DMS53 (cell line): ENCODE measurements around the gene ABCG4.
A peak's percentile ranks its signal among the peaks of the same experiment; 100 is the strongest.
"Not testable (repeated sequence)": the region's sequence is repeated elsewhere in the genome, so short reads cannot be mapped to it uniquely, and the experiment has no call there.

Experiments used
- DNase-seq: peaks from one replicate; lab custom pipeline; 2025; lab: John Stamatoyannopoulos, UW

The ABCG4 gene

DNA sequence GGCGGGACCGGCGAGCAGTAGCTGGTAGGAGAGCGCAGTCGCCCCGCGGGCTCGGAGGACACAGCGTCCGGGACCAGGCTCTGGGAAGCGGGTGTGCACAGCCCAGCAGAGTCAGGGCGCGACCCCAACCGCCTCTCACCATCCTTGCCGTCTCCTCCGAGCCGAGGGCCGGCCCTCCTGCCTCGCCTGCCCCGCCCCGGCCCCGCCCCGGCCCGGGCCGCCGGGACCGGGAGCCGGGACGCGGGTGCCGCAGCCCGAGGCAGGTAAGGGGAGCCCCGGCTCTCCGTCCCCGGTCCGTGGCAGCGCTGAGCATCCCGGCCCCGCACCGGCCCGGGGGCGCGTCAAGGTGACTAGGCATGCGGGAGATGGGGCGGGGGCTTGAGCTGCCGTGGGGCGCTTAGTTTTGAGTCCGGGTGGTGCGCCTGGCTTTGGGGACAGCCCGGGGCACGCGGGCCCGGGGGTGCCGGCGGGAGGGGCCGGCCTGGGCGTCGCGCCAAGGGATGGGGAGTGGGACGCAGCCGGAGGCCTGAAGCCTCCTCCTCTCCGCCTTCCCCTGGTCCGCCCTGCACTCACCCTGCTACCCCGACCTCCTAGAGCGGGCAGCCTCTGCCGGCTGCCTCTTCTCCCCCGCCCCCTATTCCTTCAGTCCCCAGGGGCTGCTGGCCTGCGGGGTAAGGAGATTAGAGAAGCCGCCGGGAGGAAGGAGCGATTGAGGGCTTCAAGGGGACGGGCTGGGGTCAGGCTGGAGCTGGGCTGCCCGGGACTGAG, at the start of gene ABCG4:
TSS of gene ABCG4 (plus strand) at position 35 of the 768 bp plus-strand sequence. CDS start 914 bp downstream, outside the sequence.
- peak; percentile 50 for DNase-seq

DNA sequence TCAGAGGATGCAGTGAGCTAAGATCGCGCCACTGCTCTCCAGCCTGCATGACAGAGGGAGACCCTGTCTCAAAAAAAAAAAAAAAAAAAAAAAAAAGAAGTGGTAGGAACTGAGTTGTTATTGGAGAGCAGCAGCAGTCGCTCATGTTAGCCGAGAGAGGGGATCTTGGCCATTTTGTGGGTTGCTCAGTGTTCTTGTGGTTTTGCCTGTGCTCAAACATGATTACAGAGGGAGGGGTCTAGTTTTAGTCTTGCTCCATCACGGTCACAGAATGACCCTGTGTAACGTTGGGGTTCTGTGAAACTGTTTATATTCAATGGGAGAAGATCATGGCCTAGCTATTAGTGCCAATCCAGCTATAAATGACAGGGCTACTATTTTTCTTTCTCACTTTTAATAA, 49.1 kb upstream of the ABCG4 start:
- no peak for DNase-seq

DNA sequence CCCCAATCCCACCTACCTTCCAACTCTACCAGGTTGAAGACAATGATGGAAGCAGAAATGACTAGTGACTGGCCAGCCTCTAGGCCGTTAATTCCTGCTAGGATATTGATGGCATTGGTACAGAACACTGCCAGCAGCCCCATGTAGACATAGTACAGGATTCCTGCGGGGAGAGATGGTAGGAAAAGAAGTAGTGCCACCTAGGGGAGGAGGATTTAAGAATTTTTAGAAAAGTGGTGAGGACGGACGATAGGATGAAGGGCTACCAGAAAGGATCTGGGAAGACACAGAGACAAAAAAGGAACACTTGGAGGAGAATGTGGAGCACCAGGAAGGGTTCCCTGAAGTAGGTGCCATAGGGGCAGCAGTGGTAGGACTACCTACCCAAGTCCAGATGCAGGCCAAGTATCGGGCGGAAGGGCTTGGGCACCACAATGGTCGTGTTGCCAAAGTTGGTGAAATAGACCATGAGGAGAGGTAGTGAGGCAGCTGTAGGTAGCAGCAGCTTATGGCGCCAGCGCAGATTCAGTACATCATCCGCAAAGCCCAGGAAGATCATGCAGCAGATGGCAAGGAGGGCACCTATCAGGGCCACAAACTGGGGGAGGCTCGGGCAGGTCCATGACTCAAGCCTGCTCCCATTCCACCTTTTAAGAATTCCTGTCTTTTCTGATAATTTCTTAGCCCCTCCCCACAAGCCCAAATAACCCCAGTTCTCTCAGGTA, 48.4 kb upstream of the ABCG4 start:
- peak; percentile 67 for DNase-seq

DNA sequence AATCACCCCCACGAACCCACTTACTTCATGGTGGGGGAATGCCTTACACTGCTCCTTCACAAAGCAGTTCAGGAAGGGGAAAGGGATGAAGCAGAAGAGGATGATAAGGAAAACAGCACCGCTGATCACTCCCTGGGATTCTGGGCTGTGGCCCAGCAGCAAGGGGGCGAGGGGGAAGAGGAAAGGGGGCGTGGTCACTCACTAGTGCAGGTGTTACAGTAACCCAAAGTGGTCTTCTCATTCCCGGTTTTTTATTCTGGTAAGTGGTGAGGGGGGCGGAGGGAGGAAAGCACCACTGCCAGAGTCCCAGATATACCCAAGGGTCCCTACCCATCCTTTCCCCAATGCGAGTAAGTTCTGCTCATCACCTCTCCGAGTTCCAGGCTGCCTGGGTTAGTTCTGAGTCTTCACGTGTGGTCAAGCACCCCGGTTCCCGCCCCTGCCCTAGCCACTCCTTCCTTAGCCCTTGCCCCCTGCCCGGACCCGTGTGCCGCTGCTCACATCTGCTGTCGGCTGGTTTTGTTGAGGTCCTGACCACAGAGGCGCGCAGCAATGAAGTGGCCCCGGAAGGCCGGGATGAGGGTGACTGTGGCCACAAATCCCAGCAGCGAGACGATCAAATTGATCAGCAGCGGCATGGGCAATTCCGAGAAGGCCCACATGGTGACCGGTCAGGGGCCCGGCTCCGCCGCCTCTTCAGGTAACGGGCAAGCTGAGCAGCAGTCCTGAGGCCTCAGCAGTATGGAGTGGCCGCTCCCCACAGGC, 47.7 kb upstream of the ABCG4 start:
- peak; percentile 83 for DNase-seq

DNA sequence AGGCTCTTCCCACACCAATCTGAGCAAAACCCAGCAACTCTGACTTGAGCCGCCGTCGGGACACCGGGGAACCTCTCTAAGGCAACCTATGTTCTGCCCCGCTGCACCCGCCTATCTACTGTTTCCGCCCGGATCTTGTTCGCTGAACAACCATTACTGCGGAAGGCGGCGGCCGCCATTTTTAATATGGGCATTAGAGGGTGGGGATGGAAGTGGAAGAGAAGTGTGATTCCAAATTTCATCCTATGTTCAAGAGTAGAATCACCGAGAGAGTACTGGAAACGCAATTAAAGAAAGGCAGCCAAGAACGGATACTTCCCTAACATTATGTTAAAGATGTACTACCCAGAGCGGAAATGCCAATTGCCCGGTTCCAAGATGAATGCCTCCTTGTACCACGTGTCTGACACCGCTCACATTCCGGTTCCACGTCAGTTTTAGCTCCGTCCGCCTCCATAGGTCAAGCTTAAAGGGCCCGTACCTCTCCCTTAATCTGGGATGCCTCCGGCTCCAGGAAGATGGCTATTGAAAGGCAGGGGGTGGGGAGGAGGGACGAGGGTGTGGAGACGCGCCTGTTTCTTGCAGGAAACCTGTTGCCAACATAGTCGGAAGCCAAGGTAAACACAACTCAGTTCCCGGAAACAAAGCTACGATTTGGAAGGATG, 47.0 kb upstream of the ABCG4 start, which contains the start of gene DPAGT1:
TSS of gene DPAGT1 (minus strand) at position 95 of the 665 bp plus-strand sequence. CDS start 198 bp downstream, outside the sequence.
- peak; percentile 99 for DNase-seq

DNA sequence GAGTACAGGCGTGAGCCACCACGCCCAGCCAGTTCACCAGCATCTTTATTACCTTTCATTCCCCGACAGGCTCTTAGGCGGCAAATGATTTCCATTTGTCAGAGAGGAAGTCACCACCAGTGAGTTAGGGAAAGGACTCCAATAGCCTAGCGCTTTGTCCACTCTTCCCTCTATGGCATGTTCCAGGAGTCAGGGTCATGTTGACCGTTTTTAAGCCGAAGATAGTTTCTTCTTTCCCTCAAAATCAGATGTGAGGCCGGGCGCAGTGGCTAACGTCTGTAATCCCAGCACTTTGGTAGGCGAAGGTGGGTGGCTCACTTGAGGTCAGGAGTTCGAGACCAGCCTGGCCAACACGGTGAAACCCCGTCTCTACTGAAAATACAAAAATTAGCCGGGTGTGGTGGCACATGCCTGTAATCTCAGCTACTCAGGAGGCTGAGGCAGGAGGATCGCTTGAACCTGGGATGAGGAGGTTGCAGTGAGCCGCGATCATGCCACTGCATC, 45.6 kb upstream of the ABCG4 start:
- not testable (repeated sequence) for DNase-seq

DNA sequence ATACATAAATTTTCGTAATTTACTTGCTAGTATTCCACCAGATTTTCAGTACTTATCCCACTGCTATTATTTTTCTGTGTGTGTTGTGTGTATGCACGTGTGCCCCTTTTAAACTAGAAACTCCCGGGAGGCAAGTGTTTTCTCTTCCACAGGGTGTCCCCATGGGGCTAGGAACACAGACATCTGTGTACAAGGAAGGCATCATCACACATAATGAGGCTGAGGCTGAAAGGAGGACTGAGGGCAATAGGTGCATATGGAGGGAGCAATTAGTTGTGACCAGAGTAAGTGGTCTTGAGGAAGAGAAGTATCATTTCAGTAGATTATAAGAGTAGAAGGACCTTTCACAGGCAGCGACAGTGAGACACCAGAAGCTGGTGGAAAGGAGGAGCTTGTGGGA, 45.1 kb upstream of the ABCG4 start:
- no peak for DNase-seq

DNA sequence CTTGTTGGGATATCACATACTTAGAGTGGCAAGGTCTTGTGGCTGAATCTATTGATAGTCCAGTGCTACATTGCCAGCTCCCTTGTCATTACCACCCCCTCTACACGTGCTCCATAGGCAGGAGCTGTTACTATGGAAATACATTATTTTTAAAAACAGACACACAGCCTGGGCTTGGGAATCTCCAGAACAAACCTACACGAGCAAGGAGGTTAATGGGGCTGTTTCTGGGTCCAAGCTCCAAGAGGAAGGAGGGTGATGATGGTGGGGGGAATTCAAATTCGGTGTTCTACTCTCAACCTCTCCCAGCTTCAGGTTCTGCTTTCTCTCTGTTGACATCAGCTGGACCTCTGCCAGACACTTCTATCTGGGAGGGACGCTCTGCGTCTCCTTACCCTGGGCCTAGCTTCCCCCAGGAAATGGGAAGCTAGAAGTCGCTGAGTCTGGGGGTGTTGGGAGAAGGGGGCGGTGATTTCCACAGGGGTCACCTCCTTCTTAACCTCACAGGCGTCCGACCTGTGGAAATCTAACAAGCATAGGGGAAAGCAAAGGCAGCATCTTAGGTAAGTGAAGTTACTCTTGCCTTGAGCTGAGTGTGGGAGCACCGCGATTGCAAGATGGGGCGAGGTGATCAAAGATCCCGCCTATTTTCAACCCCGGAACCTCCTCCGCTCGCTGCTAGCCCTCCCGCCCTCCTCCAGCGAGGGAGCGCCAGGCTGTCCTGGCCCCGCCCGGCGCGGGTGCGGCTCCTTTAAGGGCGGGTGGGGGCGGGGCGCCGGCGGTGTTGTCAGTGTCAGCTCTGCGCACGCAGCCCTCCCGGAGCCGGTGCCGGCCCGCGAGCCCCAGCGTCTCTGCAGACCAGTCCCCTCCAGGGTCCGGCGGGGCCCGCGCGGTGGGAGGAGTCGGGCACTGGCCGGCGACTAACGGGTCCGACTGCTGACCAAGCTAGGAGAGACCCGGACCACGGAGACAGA, 42.0 kb upstream of the ABCG4 start, which contains the start of gene C2CD2L:
TSS of gene C2CD2L (plus strand) at position 781 of the 974 bp plus-strand sequence. CDS start 398 bp downstream, outside the sequence.
- peak; percentile 97 for DNase-seq

DNA sequence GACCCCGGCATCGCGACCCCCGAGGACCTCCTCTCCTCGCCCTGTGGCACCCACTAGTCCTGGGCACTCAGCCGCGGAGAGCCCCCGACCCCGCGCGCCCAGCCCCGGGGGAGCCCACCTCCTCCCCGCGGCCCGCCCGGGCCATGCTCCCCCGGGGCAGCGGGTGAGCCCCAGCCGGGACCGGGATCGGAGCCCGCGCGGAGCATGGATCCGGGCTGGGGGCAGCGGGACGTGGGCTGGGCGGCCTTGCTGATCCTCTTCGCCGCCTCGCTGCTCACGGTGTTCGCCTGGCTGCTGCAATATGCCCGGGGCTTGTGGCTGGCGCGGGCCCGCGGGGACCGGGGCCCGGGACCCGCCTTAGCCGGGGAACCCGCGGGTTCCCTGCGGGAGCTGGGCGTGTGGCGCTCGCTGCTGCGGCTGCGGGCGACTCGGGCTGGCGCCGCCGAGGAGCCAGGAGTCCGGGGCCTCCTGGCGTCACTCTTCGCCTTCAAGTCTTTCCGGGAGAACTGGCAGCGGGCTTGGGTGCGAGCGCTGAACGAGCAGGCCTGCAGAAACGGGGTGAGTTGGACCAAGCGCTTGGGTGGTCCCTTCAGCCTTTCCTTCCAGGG, 41.2 kb upstream of the ABCG4 start:
- peak; percentile 67 for DNase-seq

DNA sequence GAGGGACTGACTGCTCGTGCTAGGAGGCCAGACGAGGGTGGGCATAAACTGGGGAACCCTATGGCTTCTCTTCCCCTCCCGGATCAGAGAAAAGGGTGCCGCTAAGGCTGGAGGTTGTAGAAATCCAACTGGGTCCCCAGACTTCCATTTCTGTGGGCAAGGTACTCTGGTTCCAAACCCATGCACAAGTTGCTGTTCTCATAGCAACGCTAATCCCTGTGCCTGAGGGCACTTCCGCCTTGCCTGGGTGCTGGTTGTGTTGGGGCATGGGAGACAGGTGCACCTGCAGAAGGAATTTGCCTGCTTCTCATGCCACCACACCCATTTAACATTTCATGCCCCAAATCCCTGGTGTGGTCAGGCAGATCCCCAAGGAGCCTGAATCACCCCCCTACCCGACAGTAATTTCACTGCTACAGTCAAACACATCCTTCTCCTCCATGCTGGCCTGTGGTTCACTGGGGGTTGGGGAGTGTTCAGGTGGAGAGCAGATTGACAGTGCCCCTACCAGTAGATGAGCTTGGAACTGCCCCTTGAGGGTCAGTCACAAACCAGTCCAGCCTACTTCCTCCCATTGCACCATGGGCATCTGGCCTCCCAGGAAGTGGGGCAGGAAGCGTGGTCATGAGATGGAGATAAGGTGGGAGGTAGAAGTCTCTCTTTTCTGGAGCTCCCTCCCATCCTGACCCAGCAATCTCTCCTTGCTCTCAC, 40.6 kb upstream of the ABCG4 start:
- peak; percentile 92 for DNase-seq

DNA sequence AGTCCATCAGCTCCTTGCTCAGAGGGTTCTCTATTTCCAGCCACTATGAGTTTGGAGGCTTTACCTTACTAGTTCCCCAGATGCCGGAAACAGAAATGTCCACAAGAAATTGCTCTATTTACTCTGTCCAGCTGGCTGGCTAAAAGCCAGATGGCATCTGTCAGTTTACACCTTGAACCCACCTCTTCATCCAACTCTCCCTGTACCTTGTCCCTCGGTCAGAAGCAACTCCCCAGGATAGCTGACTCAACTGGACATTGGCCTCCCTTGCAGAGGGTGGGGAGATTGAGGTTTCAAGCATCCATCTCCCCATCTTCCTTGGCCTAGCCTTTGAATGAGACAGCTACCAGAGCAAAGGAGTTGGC, 40.0 kb upstream of the ABCG4 start:
- DNase-seq: peak; percentile 57

DNA sequence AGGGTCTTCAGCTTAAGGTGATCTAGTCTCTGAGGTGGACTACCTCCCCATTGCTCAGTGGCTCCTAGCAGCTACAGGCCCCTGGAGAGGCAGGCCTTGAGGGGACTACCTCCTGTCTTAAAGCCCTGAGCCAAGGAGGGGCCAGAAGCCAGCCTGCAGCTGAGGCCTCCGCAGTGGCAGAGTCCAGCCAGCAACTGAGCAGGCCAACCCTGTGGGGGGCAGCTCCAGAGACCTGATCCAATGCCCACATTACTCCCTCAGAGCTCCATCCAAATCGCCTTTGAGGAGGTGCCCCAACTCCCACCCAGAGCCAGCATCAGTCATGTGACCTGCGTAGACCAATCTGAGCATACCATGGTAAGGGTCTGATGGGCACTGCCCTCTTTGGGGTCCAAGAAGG, 39.0 kb upstream of the ABCG4 start:
- no peak for DNase-seq

DNA sequence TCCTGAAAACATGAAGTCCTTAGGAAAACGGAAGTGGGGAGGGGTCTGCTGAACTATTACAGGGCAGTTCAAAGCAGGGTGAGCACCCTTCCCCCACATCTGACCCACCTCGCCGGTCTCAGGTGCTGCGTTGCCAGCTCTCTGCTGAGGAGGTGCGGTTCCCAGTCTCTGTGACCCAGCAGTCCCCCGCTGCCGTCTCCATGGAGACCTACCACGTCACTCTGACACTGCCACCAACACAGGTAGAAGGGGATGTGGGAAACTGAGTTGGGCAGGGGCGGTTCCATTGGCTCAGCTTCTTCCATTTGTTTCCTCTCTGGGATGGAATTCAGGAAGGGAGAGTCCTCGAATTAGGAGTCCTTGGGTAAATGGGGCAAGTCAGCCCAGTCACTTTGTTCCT, 38.4 kb upstream of the ABCG4 start:
- DNase-seq: no peak

DNA sequence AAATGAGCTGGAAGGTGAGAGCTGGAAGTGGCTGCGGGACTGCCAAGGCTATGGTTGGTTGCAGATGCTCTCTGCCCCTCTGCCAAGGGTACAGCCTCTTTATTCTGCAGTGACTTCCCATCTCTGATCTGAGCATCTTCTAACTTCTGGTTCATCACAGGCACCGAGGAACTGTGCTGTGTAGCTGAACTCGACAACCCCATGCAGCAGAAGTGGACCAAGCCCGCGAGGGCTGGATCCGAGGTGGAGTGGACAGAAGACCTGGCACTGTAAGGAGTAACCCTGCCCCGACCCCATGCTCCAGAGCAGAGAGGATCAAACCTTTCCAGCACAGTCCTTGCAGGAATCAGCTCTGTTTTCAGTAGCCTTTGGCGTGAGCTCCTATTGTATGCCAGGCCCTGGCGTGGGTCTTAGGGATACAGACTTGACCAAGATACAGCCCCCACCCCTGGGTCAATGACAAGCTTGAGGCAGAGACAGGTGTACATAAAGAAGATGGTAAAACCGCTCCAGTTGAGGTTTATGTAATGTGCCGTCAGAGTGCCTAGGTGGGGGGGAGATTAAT, 37.4 kb upstream of the ABCG4 start:
- no peak for DNase-seq

DNA sequence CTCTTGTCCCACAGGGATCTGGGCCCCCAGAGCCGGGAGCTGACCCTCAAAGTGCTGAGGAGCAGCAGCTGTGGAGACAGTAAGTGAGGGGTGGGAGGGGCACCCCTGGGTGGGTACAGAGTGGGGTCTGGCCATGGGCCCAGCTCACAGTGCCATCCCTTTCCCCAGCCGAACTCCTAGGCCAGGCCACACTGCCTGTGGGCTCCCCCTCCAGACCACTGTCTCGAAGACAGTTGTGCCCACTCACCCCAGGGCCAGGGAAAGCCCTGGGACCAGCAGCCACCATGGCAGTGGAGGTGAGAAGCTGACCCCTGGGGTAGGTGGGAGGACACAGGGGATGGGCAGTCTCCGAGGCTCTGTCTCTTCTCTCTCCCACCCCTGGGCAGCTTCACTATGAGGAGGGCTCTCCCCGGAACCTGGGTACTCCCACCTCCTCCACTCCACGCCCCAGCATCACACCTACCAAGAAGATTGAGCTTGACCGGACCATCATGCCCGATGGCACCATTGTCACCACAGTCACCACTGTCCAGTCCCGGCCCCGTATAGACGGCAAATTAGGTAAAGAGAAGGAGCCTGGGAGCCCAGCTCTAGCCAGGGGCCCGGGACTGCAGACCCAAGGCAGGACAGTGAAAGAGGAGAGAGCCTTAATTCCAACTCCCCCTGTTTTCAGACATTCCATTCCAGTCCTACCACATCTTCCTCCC, 36.4 kb upstream of the ABCG4 start:
- no peak for DNase-seq

DNA sequence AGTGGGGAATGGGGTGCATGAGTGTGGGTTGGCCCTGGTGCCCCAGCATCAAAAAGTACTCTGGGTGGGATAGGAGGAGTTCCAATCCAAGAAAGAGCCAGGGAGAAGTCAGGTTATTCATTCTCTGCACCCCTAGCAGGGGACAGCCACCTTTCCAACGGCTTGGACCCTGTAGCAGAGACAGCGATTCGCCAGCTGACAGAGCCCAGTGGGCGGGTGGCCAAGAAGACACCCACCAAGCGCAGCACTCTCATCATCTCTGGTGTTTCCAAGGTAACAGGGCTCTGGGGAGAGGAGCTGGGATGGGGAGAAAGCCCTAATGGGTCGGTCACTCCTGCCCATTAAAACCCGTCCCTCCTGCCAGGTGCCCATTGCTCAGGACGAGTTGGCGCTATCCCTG, 35.1 kb upstream of the ABCG4 start:
- DNase-seq: no peak

DNA sequence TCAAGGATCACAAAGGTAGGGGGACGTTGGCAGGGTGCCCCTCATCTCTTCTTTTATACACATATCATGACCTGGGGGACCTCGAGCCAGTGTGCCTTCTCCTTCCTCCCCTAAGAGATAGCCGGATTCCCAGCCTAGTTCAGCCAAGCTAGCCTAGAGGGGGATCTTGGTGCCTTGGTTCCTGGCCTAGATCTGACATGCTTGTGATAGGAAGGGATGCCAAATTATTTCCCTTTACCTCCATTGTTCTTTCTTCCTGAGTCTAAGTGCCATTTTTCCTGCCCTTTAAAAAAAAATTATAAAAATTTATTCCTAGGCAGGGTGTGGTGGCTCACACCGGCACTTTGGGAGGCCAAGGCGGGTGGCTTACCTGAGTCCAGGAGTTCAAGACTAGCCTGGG, 34.5 kb upstream of the ABCG4 start:
- DNase-seq: no peak

DNA sequence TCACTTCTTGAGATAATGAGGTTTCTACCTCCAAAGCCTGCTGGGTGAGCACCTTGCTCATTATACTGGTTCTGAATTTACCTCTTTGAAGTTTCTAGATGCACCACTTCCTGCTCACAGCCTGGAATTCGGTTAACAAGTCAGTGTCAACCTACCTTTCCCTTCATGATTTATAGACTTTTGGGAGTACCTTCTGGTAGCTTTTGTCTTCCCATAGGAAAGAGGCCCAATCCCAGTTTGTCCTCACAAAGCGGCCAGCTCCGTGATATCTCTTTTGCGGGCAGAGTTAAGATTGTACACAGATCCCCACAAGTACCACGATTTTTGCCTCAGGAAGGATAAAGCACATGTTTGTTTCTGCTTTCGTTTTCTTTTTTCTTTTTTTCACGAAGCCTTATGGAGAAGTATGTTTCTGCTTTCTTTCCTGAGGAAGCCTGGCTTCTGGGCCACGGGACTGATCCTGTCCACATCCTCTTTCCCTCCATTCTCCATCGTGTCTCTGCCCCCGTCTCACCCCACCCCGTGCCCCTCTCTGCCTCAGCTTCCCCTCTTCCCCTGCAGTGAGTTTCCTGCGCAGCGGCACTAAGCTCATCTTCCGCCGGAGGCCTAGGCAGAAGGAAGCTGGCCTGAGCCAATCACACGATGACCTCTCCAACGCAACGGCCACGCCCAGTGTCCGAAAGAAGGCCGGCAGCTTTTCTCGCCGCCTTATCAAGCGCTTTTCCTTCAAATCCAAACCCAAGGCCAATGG, 33.2 kb upstream of the ABCG4 start:
- DNase-seq: no peak
